CD4-positive, alpha-beta T cell treated with Interleukin-2 at 100 ng/mL for 4 hours (primary cell): ENCODE measurements around the gene SBF1.
A peak's percentile ranks its signal among the peaks of the same experiment; 100 is the strongest.
"Not testable (repeated sequence)": the region's sequence is repeated elsewhere in the genome, so short reads cannot be mapped to it uniquely, and the experiment has no call there.

ENCODE experiments used
- DNase-seq: peaks from one replicate; pipeline ENCODE4 v3.0.0-alpha.2; 2020; ENCODE audit warnings: low spot score

SBF1 gene

GRCh38 chr22:50398831-50399648 is 75.8 kb downstream of the SBF1 start:
- peak; percentile 7 for DNase-seq

- not testable (repeated sequence) for DNase-seq
Measured at GRCh38 chr22:50397371-50398060, 77.3 kb downstream of the SBF1 start.

- DNase-seq = no peak
Measured at GRCh38 chr22:50396751-50397370, 78.0 kb downstream of the SBF1 start.
